Transverse colon (tissue), 4 donors: Measurements from ENCODE around the gene FOSL1.

Experiments
- CTCF ChIP-seq, 5 experiments: fragments of 200-600 bp in 3 of 5; fragments of 450-650 bp in 2 of 5; sonication (generic) in 3 of 5; IDR thresholded peaks; 1 replicate in 2 of 5; 2 replicates in 3 of 5; pipeline ENCODE4 v1.5.1; 2016 to 2017; ENCODE audit warnings: antibody characterized with exemption in 5 of 5, inconsistent platforms in 3 of 5, mild to moderate bottlenecking in 2 of 5, moderate library complexity in 1 of 5
- POLR2A ChIP-seq: fragments of 450-650 bp; IDR thresholded peaks from one replicate; pipeline ENCODE4 v1.6.1; 2016; ENCODE audit warnings: antibody characterized with exemption, mild to moderate bottlenecking, moderate library complexity
- POLR2AphosphoS5 ChIP-seq, 3 donors: sonication (generic); formaldehyde crosslinking; IDR thresholded peaks; one replicate each; pipeline ENCODE4 v1.6.1; 2016; ENCODE audit warnings: antibody characterized with exemption in 3 of 3

GRCh38 chr11:65858681-65859087 lies 41.5 kb downstream of the FOSL1 start:
- TF ChIP-seq POLR2AphosphoS5 (IDR thresholded peaks at IDR 0.05) (no peak), CTCF (IDR thresholded peaks at IDR 0.05) (no peak), POLR2A (no peak)
